Tibial artery (tissue), 4 donors: ENCODE data around the gene ROBO1.

Experiments
- DNase-seq, 2 donors: peaks; one replicate each; pipeline ENCODE4 v3.0.0-alpha.2; 2019
- H3K27ac ChIP-seq, 2 donors: fragments of 200-600 bp; sonication (generic) in 1 of 2; 1 replicate in 1 of 2; 2 replicates in 1 of 2; pipeline ENCODE4 v1.5.1; 2018 to 2019; ENCODE audit warnings: mild to moderate bottlenecking in 1 of 2
- H3K27me3 ChIP-seq, 2 donors: fragments of 200-600 bp; sonication (generic) in 1 of 2; one replicate each; pipeline versions ENCODE4 v1.5.1 to v1.6.0; 2016 to 2019
- H3K36me3 ChIP-seq, 3 donors: fragments of 200-600 bp; sonication (generic) in 2 of 3; one replicate each; pipeline ENCODE4 v1.5.1; 2016 to 2019; ENCODE audit warnings: mild to moderate bottlenecking in 2 of 3
- H3K4me1 ChIP-seq, 4 donors: fragments of 200-600 bp; sonication (generic) in 2 of 4; 1 replicate in 3 of 4; 2 replicates in 1 of 4; pipeline ENCODE4 v1.5.1; 2016 to 2019
- H3K4me3 ChIP-seq, 2 donors: fragments of 200-600 bp; sonication (generic) in 1 of 2; 1 replicate in 1 of 2; 2 replicates in 1 of 2; pipeline ENCODE4 v1.5.1; 2018 to 2019; ENCODE audit warnings: mild to moderate bottlenecking in 2 of 2
- H3K9me3 ChIP-seq, 3 donors: fragments of 200-600 bp; sonication (generic) in 1 of 3; one replicate each; pipeline ENCODE4 v1.5.1; 2016 to 2019
- CTCF ChIP-seq, 2 experiments: fragments of 200-600 bp in 1 of 2; fragments of 450-650 bp in 1 of 2; IDR thresholded peaks; one replicate each; pipeline ENCODE4 v1.5.1; 2017 to 2019; ENCODE audit warnings: antibody characterized with exemption in 2 of 2, mild to moderate bottlenecking in 1 of 2, moderate library complexity in 1 of 2
- intact Hi-C: fragments of 100-400 bp; cut with DNase I; formaldehyde crosslinking; loops from one replicate; pipeline ENCODE4 v1.15.0; 2023; ENCODE audit warnings: low total_unique reads

ROBO1 gene

DNA sequence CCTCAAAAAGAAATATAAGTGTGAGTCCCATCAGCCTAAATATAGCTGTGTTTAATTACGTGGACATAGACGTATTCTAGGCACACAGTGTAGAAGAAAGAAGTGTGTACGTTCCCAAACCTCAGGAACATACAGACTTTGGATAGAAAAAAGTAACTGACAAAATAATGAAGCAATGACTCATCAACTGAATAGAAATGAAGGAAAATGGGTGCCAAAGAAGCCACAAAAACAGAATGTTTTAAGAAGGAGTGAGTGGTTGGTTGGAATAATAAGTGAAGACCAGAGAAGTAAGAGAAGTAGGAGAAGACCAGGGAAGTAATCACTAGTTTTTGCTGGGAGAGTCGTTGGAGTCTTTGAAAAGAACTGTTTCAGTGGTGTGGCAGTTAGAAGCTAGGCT is 518.1 kb downstream of the ROBO1 start:
- Histone ChIP-seq H3K9me3 (no peaks in the 10 kb centered on the region), H3K4me3 (no peak overlapping the region), H3K27ac (no peak overlapping the region), H3K4me1 (peaks cover 0 to 10% (median 0%) of the 10 kb centered on the region in 4 donors), H3K27me3 (no peaks in the 10 kb centered on the region), H3K36me3 (no peaks in the 10 kb centered on the region)
- no peak for TF ChIP-seq CTCF (IDR thresholded peaks at IDR 0.05)
- no peak for DNase-seq
- intact Hi-C loops, result no loop called here

DNA sequence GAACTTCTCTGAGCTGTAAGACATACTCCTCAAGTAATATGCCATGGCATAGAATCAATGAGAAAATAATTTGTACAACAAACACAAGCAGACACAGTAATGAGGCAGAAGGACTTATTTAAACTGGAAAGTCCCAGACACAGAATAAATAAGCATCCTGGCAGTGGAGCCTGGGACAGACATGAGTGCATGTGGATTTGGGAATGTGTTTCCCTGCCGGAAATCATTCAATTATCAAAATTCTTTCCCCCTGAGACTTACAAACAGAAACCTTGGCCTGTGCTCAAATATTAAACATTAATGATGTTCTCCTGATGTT is 520.1 kb downstream of the ROBO1 start:
- Histone ChIP-seq H3K4me1 (peaks cover 0 to 10% (median 0%) of the 10 kb centered on the region in 4 donors), H3K27ac (no peak overlapping the region), H3K4me3 (no peak overlapping the region), H3K36me3 (no peaks in the 10 kb centered on the region), H3K9me3 (no peaks in the 10 kb centered on the region), H3K27me3 (no peaks in the 10 kb centered on the region)
- intact Hi-C loops, result no loop called here
- TF ChIP-seq CTCF (IDR thresholded peaks at IDR 0.05), result no peak
- DNase-seq, result no peak

- H3K9me3 ChIP-seq, result no peaks in the 10 kb centered on the region
- peaks cover 0 to 10% (median 0%) of the 10 kb centered on the region in 4 donors for H3K4me1 ChIP-seq
- no peak overlapping the region for H3K4me3 ChIP-seq
- no peaks in the 10 kb centered on the region for H3K36me3 ChIP-seq
- DNase-seq, result no peak
- TF ChIP-seq CTCF (IDR thresholded peaks at IDR 0.05), result no peak
- intact Hi-C loops, result no loop called here
- no peaks in the 10 kb centered on the region for H3K27me3 ChIP-seq
- H3K27ac ChIP-seq, result no peak overlapping the region
Measured at GRCh38 chr3:79246875-79247724, 520.7 kb downstream of the ROBO1 start.

- H3K4me3 ChIP-seq, result no peak overlapping the region
- TF ChIP-seq CTCF (IDR thresholded peaks at IDR 0.05), result no peak
- peaks cover 0 to 4% (median 0%) of the 10 kb centered on the region in 3 donors for H3K9me3 ChIP-seq
- H3K36me3 ChIP-seq, result no peaks in the 10 kb centered on the region
- H3K27ac ChIP-seq, result no peak overlapping the region
- no peak for DNase-seq
- H3K4me1 ChIP-seq, result peaks cover 0 to 10% (median 0%) of the 10 kb centered on the region in 4 donors
- H3K27me3 ChIP-seq, result no peaks in the 10 kb centered on the region
- intact Hi-C loops, result no loop called here
Measured at GRCh38 chr3:79245284-79246138, 522.3 kb downstream of the ROBO1 start.

DNA sequence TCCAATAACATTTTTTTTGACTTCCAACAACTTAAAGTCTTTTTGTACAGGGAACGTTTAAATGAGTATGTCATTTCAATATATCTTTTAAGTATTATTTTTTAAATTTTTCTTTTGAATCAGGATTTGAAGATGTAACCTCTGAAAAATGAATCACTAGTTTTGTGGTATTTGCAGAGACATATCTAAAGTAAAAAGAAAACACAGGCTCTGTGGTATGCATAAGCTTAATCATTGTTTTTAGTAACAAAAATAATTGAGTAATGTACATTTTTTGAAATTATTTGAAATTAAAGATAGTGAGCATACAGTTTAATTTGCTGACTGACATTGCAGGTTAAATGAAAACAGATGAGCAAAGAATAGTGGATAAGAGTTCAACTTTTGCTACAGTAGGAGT is 531.3 kb downstream of the ROBO1 start:
- DNase-seq, result no peak
- Histone ChIP-seq H3K27ac (no peak overlapping the region), H3K9me3 (no peaks in the 10 kb centered on the region), H3K36me3 (no peaks in the 10 kb centered on the region), H3K27me3 (no peaks in the 10 kb centered on the region), H3K4me1 (no peaks in the 10 kb centered on the region), H3K4me3 (no peak overlapping the region)
- no peak for TF ChIP-seq CTCF (IDR thresholded peaks at IDR 0.05)
- intact Hi-C loops, result no loop called here
